ENCODE data around the gene ZNF177. TPM values are rescaled to one million over a fixed set of nuclear protein-coding genes. Genes with fewer than 3 reads are reported as not detected.

Gene ZNF177
- total RNA-seq (2022; extraction: Qiagen RNA extraction), result 0.49 to 0.66 TPM (median 0.61 TPM) in 5 replicates

DNA sequence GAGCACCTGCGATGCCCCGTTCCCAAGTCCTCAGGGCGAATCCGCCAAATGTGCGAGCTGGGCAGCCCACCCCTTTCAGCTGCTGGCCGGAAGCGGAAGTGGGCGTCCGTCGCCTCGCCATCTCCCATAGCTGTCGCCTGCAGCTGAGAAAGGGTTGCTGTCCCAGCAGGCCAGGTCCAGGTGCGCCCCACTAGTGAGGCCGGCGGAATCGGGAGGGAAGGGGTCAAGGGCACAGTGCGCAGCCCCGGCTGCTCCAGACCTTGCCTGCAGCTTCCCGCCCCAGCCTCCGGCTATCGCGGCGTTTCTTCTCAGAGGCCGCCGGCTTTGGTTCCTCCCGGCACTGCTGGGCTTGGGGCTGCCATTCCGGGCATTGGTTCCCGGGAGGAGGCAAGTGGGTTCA is at the start of gene ZNF177:
TSS of gene ZNF177 (plus strand) at position 109 of the 400 bp plus-strand sequence. CDS start 15,299 bp downstream, outside the sequence.

GRCh38 chr19:9323919-9324583 is 38.8 kb upstream of the ZNF177 start, which contains the start of gene ZNF559:
ZNF559 (plus strand) TSS chr19:9324179; CDS start chr19:9338550, 14,371 bp downstream.

Other genes with a start within 250 kb of the ZNF177 start
- not detected in 5 replicates for gene OR7G1, start 247.2 kb upstream of the ZNF177 start, total RNA-seq (2022; extraction: Qiagen RNA extraction)
- gene OR7G3, start 236.1 kb upstream of the ZNF177 start, total RNA-seq (2022; extraction: Qiagen RNA extraction), result not detected in 5 replicates
- gene ZNF317, start 222.6 kb upstream of the ZNF177 start, total RNA-seq (2022; extraction: Qiagen RNA extraction), result 17.1 to 21.7 TPM (median 21.2 TPM) in 5 replicates
- gene OR7D2, start 184.0 kb upstream of the ZNF177 start, total RNA-seq (2022; extraction: Qiagen RNA extraction), result 0.04 to 0.07 TPM in 2 of 5 replicates, not detected in the others
- 0.02 to 0.08 TPM (median 0.05 TPM) in 3 of 5 replicates, not detected in the others for gene OR7D4, start 143.4 kb upstream of the ZNF177 start, total RNA-seq (2022; extraction: Qiagen RNA extraction)
- gene OR7E24, start 112.1 kb upstream of the ZNF177 start, total RNA-seq (2022; extraction: Qiagen RNA extraction), result not detected in 5 replicates
- 1.2 to 2.2 TPM (median 1.9 TPM) in 5 replicates for gene ZNF699, start 53.2 kb upstream of the ZNF177 start, total RNA-seq (2022; extraction: Qiagen RNA extraction)
- gene ZNF559, start 38.8 kb upstream of the ZNF177 start, total RNA-seq (2022; extraction: Qiagen RNA extraction), result 4.8 to 5.2 TPM (median 5.0 TPM) in 5 replicates
- 3.1 to 3.8 TPM (median 3.3 TPM) in 5 replicates for gene ZNF266, start 72.6 kb downstream of the ZNF177 start, total RNA-seq (2022; extraction: Qiagen RNA extraction)
- not detected in 5 replicates for gene ZNF560, start 135.6 kb downstream of the ZNF177 start, total RNA-seq (2022; extraction: Qiagen RNA extraction)
- 0.76 to 1.5 TPM (median 1.2 TPM) in 5 replicates for gene ZNF426, start 175.6 kb downstream of the ZNF177 start, total RNA-seq (2022; extraction: Qiagen RNA extraction)
- gene ZNF121, start 221.5 kb downstream of the ZNF177 start, total RNA-seq (2022; extraction: Qiagen RNA extraction), result 3.7 to 4.7 TPM (median 4.0 TPM) in 5 replicates